ENCODE results near the gene OR5D18.

Gene OR5D18

GRCh38 chr11:55819330-55819729 is at the start of gene OR5D18:
Gene OR5D18, plus strand, starts transcription at chr11:55819630. Its CDS starts 0 bp downstream, at chr11:55819630.
- no peak within 1 kb of the TSS for H3K4me3 ChIP-seq (ENCODE audit: low read depth, low read length)
- TF ChIP-seq, protein P1, sequence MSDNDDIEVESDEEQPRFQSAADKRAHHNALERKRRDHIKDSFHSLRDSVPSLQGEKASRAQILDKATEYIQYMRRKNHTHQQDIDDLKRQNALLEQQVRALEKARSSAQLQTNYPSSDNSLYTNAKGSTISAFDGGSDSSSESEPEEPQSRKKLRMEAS (IDR thresholded peaks at IDR 0.05; ENCODE audit: low read depth, low read length) = no peak
- TF ChIP-seq MYC (IDR thresholded peaks at IDR 0.05; ENCODE audit: low read depth, low read length) (no peak), CTCF (IDR thresholded peaks at IDR 0.05; ENCODE audit: low read depth, low read length) (no peak), POLR2A (IDR thresholded peaks at IDR 0.05; ENCODE audit: extremely low read depth, insufficient read length) (no peak)
- DNase-seq (ENCODE audit: low read depth) = no peak

GRCh38 chr11:55773138-55773537 is 46.3 kb upstream of the OR5D18 start, which contains the start of gene OR5D13:
Gene OR5D13, plus strand, starts transcription at chr11:55773438. Its CDS starts 0 bp downstream, at chr11:55773438.
- no peak within 1 kb of the TSS for H3K4me3 ChIP-seq (ENCODE audit: low read depth, low read length)
- TF ChIP-seq CTCF (IDR thresholded peaks at IDR 0.05; ENCODE audit: low read depth, low read length) (no peak), MYC (IDR thresholded peaks at IDR 0.05; ENCODE audit: low read depth, low read length) (no peak), POLR2A (IDR thresholded peaks at IDR 0.05; ENCODE audit: extremely low read depth, insufficient read length) (no peak)
- TF ChIP-seq, protein P1 (IDR thresholded peaks at IDR 0.05; ENCODE audit: low read depth, low read length) = no peak
- DNase-seq (ENCODE audit: low read depth) = no peak

DNA sequence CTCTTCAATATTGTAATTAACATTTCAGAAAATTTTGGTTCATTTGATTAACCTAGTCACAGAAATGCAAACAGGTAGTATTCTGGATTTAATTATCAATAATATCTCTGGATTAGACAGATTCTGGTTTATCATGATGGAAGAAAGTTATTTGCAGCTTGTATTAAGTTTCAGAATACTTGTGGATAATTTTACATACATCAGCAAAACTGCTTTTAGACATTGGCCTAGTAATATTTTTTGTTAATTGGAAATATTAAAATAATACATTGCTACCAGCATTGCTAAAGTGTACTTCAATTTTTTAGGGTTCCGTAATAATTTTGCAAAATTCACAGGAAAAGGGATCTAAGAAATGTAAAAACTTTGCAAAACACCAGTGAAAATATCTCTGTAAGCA is 27.8 kb upstream of the OR5D18 start:
- H3K4me3 ChIP-seq (ENCODE audit: low read depth, low read length) = no peak overlapping the region
- TF ChIP-seq, protein P1 (IDR thresholded peaks at IDR 0.05; ENCODE audit: low read depth, low read length) = no peak
- TF ChIP-seq MYC (IDR thresholded peaks at IDR 0.05; ENCODE audit: low read depth, low read length) (no peak), POLR2A (IDR thresholded peaks at IDR 0.05; ENCODE audit: extremely low read depth, insufficient read length) (no peak), CTCF (IDR thresholded peaks at IDR 0.05; ENCODE audit: low read depth, low read length) (no peak)
- no peak for DNase-seq (ENCODE audit: low read depth)

DNA sequence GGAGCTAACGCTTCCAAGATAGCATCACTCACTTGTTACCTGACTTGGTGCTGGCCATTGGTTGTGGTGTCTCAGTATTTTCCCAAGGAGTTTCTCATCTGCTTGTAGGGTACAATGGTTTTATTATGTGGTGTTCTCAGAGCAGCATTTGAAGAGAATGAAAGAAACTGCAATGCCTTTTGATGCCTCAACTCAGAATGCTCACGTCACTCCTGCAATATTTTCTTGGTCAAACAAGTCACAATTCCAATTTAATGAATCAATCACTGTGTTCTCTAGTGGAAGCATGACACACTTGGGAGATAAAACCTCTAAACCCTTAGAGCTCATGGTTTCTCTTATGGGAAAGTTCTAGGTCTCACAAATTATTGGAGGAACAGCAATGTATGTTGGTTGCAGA is 26.1 kb upstream of the OR5D18 start:
- DNase-seq (ENCODE audit: low read depth) = no peak
- TF ChIP-seq, protein P1 (IDR thresholded peaks at IDR 0.05; ENCODE audit: low read depth, low read length) = no peak
- TF ChIP-seq MYC (IDR thresholded peaks at IDR 0.05; ENCODE audit: low read depth, low read length) (no peak), CTCF (IDR thresholded peaks at IDR 0.05; ENCODE audit: low read depth, low read length) (no peak), POLR2A (IDR thresholded peaks at IDR 0.05; ENCODE audit: extremely low read depth, insufficient read length) (no peak)
- H3K4me3 ChIP-seq (ENCODE audit: low read depth, low read length) = no peak overlapping the region

DNA sequence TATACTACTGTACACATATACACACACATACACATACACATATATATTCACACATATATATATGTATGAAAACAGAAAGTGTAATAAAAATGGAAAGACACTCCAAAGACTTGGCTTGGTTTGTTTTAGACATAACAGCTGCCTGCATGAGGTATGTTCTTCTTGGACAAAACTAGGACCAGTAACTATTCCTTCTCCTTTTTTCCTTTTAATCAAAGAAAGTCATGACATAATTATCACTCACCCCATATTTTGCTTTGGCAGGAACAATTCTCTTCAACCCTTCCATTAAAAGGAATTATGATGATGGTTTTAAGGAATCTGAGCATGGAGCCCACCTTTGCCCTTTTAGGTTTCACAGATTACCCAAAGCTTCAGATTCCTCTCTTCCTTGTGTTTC is 24.2 kb upstream of the OR5D18 start, which contains the start of gene OR5D14:
Gene OR5D14 (plus strand): TSS at position 301 of the 400 bp plus-strand sequence. CDS start 0 bp downstream, at position 301.
- TF ChIP-seq, protein P1 (IDR thresholded peaks at IDR 0.05; ENCODE audit: low read depth, low read length) = no peak
- TF ChIP-seq CTCF (IDR thresholded peaks at IDR 0.05; ENCODE audit: low read depth, low read length) (no peak), MYC (IDR thresholded peaks at IDR 0.05; ENCODE audit: low read depth, low read length) (no peak)
- DNase-seq (ENCODE audit: low read depth) = no peak
- no peak within 1 kb of the TSS for H3K4me3 ChIP-seq (ENCODE audit: low read depth, low read length)

All from NB4 (cell line).